AG10803 (cell line): ENCODE measurements around the gene DISC1.

Source experiments
- DNase-seq: peaks from one replicate; pipeline ENCODE4 v3.0.0; 2010; ENCODE audit warnings: low read depth
- H3K4me3 ChIP-seq: 2 replicates; pipeline ENCODE4 v1.5.1; 2011; ENCODE audit warnings: mild to moderate bottlenecking, low read length, control low read depth
- TF ChIP-seq, protein P1 (sequence below): conservative IDR thresholded peaks from 2 replicates; pipeline ENCODE4 v1.5.1; 2011; ENCODE audit warnings: mild to moderate bottlenecking, low read length, control low read depth, inconsistent platforms

Gene DISC1

GRCh38 chr1:231949277-231950091 is 322.9 kb downstream of the DISC1 start:
- TF ChIP-seq, protein P1, sequence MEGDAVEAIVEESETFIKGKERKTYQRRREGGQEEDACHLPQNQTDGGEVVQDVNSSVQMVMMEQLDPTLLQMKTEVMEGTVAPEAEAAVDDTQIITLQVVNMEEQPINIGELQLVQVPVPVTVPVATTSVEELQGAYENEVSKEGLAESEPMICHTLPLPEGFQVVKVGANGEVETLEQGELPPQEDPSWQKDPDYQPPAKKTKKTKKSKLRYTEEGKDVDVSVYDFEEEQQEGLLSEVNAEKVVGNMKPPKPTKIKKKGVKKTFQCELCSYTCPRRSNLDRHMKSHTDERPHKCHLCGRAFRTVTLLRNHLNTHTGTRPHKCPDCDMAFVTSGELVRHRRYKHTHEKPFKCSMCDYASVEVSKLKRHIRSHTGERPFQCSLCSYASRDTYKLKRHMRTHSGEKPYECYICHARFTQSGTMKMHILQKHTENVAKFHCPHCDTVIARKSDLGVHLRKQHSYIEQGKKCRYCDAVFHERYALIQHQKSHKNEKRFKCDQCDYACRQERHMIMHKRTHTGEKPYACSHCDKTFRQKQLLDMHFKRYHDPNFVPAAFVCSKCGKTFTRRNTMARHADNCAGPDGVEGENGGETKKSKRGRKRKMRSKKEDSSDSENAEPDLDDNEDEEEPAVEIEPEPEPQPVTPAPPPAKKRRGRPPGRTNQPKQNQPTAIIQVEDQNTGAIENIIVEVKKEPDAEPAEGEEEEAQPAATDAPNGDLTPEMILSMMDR = 0 out of 2 replicates have a peak, but pooled peaks have one; percentile 7
- H3K4me3 ChIP-seq = no peak overlapping the region
- DNase-seq = peak; percentile 54

GRCh38 chr1:231950331-231951128 is 323.9 kb downstream of the DISC1 start:
- H3K4me3 ChIP-seq = no peak overlapping the region
- TF ChIP-seq, protein P1 = no peak
- no peak for DNase-seq

DNA sequence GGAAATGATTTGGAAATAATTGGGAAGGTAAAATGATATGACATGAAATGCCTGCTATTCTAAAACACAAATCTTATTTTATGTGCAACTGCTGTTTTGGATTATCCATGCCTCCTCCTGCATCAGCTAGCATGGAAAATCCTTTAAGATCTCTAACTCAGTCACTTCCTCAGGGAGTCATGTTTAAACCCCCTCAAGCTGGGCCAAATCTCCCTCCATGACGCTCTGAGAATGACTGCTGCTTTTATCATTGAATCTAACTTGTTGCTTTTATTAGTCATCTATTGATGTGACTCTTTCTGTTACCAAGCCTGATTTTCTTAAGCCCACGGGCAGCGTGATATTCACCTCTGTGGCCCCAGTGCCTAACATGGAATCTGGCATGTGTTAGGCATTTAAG is 324.8 kb downstream of the DISC1 start:
- peak; percentile 15 for DNase-seq
- TF ChIP-seq, protein P1 = no peak
- no peak overlapping the region for H3K4me3 ChIP-seq

- no peak for DNase-seq
- TF ChIP-seq, protein P1 = no peak
- no peak overlapping the region for H3K4me3 ChIP-seq
Measured at GRCh38 chr1:231952154-231952553, 325.6 kb downstream of the DISC1 start.

- TF ChIP-seq, protein P1 = no peak
- DNase-seq = no peak
- H3K4me3 ChIP-seq = no peak overlapping the region
Measured at GRCh38 chr1:231953660-231954059, 327.1 kb downstream of the DISC1 start.

GRCh38 chr1:231954751-231955150 is 328.2 kb downstream of the DISC1 start:
- H3K4me3 ChIP-seq = no peak overlapping the region
- TF ChIP-seq, protein P1 = no peak

More at GRCh38 chr1:231954751-231955150, 328.2 kb downstream of the DISC1 start:
- no peak for DNase-seq
